ENCODE measurements around the gene CREB3L4.

DNA sequence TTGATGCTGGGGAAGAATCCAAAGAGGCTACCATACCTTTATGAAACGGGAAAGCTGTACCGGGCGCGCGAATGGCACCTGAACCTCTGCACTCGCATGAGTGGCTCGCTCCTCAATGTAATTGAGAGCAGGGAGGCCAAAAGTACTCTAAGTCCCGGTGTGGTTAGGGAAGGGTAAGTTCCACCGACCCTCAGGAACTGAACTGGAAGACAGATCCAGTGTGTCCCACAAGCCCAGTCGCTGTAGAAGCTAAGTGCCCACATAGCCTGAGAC, 46.0 kb upstream of the CREB3L4 start:
- TF ChIP-seq POLR2A (IDR thresholded peaks at IDR 0.05; ENCODE audit: low read depth, low read length) (no peak), JUN (IDR thresholded peaks at IDR 0.05; ENCODE audit: borderline replicate concordance, insufficient read depth, insufficient read length, low read depth) (no peak), POLR2AphosphoS5 (IDR thresholded peaks at IDR 0.05; ENCODE audit: insufficient read depth, low read depth, low read length) (no peak)
- TF ChIP-seq, protein P1, sequence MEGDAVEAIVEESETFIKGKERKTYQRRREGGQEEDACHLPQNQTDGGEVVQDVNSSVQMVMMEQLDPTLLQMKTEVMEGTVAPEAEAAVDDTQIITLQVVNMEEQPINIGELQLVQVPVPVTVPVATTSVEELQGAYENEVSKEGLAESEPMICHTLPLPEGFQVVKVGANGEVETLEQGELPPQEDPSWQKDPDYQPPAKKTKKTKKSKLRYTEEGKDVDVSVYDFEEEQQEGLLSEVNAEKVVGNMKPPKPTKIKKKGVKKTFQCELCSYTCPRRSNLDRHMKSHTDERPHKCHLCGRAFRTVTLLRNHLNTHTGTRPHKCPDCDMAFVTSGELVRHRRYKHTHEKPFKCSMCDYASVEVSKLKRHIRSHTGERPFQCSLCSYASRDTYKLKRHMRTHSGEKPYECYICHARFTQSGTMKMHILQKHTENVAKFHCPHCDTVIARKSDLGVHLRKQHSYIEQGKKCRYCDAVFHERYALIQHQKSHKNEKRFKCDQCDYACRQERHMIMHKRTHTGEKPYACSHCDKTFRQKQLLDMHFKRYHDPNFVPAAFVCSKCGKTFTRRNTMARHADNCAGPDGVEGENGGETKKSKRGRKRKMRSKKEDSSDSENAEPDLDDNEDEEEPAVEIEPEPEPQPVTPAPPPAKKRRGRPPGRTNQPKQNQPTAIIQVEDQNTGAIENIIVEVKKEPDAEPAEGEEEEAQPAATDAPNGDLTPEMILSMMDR (IDR thresholded peaks at IDR 0.05; ENCODE audit: extremely low read depth in 1 of 2, insufficient read depth in 1 of 2, low read depth in 1 of 2, low read length in 2 of 2), result no peak
- TF ChIP-seq, protein P2, sequence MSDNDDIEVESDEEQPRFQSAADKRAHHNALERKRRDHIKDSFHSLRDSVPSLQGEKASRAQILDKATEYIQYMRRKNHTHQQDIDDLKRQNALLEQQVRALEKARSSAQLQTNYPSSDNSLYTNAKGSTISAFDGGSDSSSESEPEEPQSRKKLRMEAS (IDR thresholded peaks at IDR 0.05; ENCODE audit: insufficient read depth, insufficient read length), result no peak

All from endothelial cell of umbilical vein (primary cell).